Large intestine (tissue), 3 donors: ENCODE measurements around the gene TNFRSF21. TPM values are rescaled to one million over a fixed set of nuclear protein-coding genes. Genes with fewer than 3 reads are reported as not detected.
A peak's percentile ranks its signal among the peaks of the same experiment; 100 is the strongest.

Experiments used
- DNase-seq, 2 donors: peaks; one replicate each; pipeline versions ENCODE4 v3.0.0 to v3.0.0-alpha.2; 2013
- H3K27ac ChIP-seq: one replicate; pipeline ENCODE4 v1.5.1; 2013; ENCODE audit warnings: low read length
- H3K27me3 ChIP-seq: 2 replicates; pipeline ENCODE4 v1.6.1; 2013; ENCODE audit warnings: low read length; ENCODE audit not compliant: control insufficient read depth, insufficient read depth
- H3K36me3 ChIP-seq: 2 replicates; pipeline ENCODE4 v1.6.1; 2013; ENCODE audit warnings: low read length; ENCODE audit not compliant: control insufficient read depth, insufficient read depth
- H3K4me1 ChIP-seq: one replicate; pipeline ENCODE4 v1.6.1; 2013; ENCODE audit warnings: low read length; ENCODE audit not compliant: control insufficient read depth, insufficient read depth
- H3K4me3 ChIP-seq: one replicate; pipeline ENCODE4 v1.5.1; 2013; ENCODE audit warnings: low read length
- H3K9me3 ChIP-seq: one replicate; pipeline ENCODE4 v1.6.1; 2013; ENCODE audit warnings: mild to moderate bottlenecking, low read depth, low read length, moderate library complexity; ENCODE audit not compliant: control insufficient read depth
- WGBS: methylation state at CpG from one replicate; pipeline ENCODE4 v1.1.5; 2013; ENCODE audit warnings: low lambda C conversion rate; ENCODE audit not compliant: insufficient coverage; 5-methylcytosine and 5-hydroxymethylcytosine counted together
- polyA plus RNA-seq: library from polyadenylated mRNA; unstranded; fragments of 120-200 nt; gene quantifications from one replicate; pipeline ENCODE4 v1.2.1, GENCODE V29; 2013

Gene TNFRSF21
- polyA plus RNA-seq, 1 donor = 22.8 TPM

DNA sequence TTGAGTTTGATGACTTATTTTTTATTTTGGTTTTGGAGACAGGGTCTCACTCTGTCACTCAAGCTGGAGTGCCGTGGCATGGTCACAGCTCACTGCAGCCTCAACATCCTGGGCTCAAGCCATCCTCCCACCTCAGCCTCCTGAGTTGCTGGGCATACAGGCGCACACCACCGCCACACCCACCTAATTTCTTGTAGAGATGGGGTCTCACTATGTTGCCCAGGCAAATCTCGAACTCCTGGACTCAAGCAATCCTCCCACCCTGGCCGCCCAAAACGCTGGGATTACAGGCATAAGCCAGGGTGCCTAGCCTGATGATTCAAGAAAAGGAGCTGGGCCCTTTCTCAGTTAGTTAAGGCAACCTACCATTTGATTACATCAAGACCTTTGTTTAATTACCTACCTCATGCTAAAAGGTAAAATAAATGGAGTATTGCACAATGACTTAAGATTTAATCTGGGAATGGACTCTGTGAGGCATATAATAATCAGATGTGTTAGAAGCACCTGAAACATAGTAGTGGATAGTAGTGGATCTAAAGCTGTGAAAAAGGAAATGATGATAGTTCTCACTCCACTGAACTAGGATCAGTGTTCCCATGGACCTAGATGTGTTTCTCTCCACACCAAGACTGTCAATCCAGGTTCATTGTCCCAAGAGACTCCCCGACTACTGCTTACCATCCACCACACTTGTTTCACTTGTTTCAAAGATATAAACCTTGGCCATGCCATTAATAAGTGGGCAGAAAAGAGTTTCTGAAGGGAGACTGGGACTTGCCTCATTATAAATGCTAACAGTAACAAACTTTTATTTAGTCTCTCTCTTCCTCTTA is 2.1 kb downstream of the TNFRSF21 start:
- peak in 1 of 2 donors; percentile 41 for DNase-seq
- no CpG with 5 or more reads among the region's 7 CpGs for WGBS
- no peaks in the 10 kb centered on the region for H3K9me3 ChIP-seq
- peak overlapping the region; percentile 89 for H3K27ac ChIP-seq
- H3K4me3 ChIP-seq = peak overlapping the region; percentile 84
- H3K27me3 ChIP-seq = no peaks in the 10 kb centered on the region
- peaks cover 20% of the 10 kb centered on the region for H3K4me1 ChIP-seq
- H3K36me3 ChIP-seq = no peaks in the 10 kb centered on the region

DNA sequence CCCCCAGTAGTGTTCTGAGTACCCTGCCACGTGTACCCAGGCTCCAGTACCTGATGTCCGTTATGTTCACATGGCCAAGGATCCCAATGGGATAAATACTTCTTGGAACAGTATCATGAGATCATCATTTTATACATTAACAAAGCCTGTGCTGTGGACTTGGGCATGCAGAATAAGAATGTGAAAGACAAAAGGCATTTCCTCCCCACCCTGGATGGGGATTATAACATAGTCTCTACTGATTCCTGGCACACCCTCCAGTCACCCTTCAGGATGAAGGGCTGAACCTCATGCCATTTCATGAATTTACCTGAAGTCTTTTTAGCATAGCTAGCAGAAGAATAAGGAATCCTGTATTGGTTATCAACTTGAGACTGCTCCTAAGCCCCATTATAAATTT is 2.8 kb downstream of the TNFRSF21 start:
- H3K36me3 ChIP-seq = no peaks in the 10 kb centered on the region
- H3K27ac ChIP-seq = no peak overlapping the region
- H3K27me3 ChIP-seq = no peaks in the 10 kb centered on the region
- peaks cover 20% of the 10 kb centered on the region for H3K4me1 ChIP-seq
- no CpG with 5 or more reads among the region's 2 CpGs for WGBS
- no peak for DNase-seq
- H3K9me3 ChIP-seq = no peaks in the 10 kb centered on the region
- H3K4me3 ChIP-seq = no peak overlapping the region

GRCh38 chr6:47303861-47304260 is 5.8 kb downstream of the TNFRSF21 start:
- no CpG with 5 or more reads among the region's 1 CpG for WGBS
- no peaks in the 10 kb centered on the region for H3K9me3 ChIP-seq
- no peaks in the 10 kb centered on the region for H3K27me3 ChIP-seq
- H3K4me1 ChIP-seq = peaks cover 20% of the 10 kb centered on the region
- no peaks in the 10 kb centered on the region for H3K36me3 ChIP-seq
- DNase-seq = no peak
- H3K4me3 ChIP-seq = no peak overlapping the region
- H3K27ac ChIP-seq = no peak overlapping the region

GRCh38 chr6:47303342-47303741 is 6.4 kb downstream of the TNFRSF21 start:
- peak; percentile 41 to 59 for DNase-seq
- peaks cover 18% of the 10 kb centered on the region for H3K4me1 ChIP-seq

GRCh38 chr6:47302043-47302442 is 7.7 kb downstream of the TNFRSF21 start:
- no peak for DNase-seq
- H3K4me3 ChIP-seq = no peak overlapping the region
- no peaks in the 10 kb centered on the region for H3K36me3 ChIP-seq
- 40% methylated on average over 1 of the region's 6 CpGs for WGBS
- no peaks in the 10 kb centered on the region for H3K9me3 ChIP-seq
- no peaks in the 10 kb centered on the region for H3K27me3 ChIP-seq
- no peak overlapping the region for H3K27ac ChIP-seq
- H3K4me1 ChIP-seq = peaks cover 5% of the 10 kb centered on the region

More at GRCh38 chr6:47303342-47303741, 6.4 kb downstream of the TNFRSF21 start:
- Histone ChIP-seq H3K27me3 (no peaks in the 10 kb centered on the region), H3K36me3 (no peaks in the 10 kb centered on the region), H3K4me3 (no peak overlapping the region), H3K27ac (peak overlapping the region; percentile 30), H3K9me3 (no peaks in the 10 kb centered on the region)
- WGBS = no CpG with 5 or more reads among the region's 1 CpG

DNA sequence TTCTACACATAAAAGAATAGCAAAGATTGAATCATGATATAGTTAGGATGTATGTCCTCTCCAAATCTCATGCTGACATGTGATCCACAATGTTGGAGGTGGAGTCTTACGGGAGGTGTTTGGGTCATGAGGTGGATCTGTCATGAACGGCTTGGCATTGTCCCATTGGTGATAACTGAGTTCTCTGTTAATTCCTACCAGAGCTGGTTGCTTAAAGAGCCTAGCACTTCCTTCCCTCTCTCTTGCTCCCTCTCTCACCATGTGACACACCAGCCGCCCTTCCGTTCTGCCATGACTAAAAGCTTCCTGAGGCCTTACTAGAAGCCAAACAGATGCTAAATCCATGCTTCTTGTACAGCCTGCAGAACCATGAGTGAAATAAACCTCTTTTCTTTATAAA is 8.3 kb downstream of the TNFRSF21 start:
- Histone ChIP-seq H3K4me3 (no peak overlapping the region), H3K36me3 (no peaks in the 10 kb centered on the region), H3K27me3 (no peaks in the 10 kb centered on the region), H3K4me1 (peaks cover 4% of the 10 kb centered on the region), H3K9me3 (no peaks in the 10 kb centered on the region), H3K27ac (no peak overlapping the region)
- no peak for DNase-seq
- no CpG with 5 or more reads among the region's 4 CpGs for WGBS

DNA sequence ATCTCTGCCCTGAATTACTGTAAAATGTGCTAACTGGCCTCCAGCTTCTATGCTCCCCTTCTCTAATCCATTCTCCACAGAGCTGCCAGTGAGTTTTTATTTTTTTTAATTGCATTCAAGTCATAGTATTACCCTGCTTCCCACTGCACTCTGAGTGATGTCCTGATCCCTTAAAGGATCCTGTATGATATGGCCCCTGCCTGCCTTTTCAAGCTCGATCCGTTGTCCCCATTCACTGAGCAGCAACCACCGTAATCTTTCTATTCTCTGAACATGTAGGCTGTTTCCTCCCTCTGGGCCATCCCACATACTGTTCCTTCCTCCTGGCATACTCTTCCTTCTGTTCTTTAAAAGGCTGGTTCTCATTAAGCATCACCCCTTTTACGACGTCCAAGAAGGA is 9.3 kb downstream of the TNFRSF21 start:
- H3K27me3 ChIP-seq = no peaks in the 10 kb centered on the region
- H3K4me3 ChIP-seq = no peak overlapping the region
- no peak for DNase-seq
- no peaks in the 10 kb centered on the region for H3K4me1 ChIP-seq
- no peaks in the 10 kb centered on the region for H3K36me3 ChIP-seq
- no peak overlapping the region for H3K27ac ChIP-seq
- no peaks in the 10 kb centered on the region for H3K9me3 ChIP-seq
- WGBS = no CpG with 5 or more reads among the region's 5 CpGs

- DNase-seq = no peak
- Histone ChIP-seq H3K27me3 (no peaks in the 10 kb centered on the region), H3K4me3 (no peak overlapping the region), H3K4me1 (no peaks in the 10 kb centered on the region), H3K27ac (no peak overlapping the region), H3K9me3 (no peaks in the 10 kb centered on the region), H3K36me3 (no peaks in the 10 kb centered on the region)
- 100% methylated on average over 3 of the region's 4 CpGs for WGBS
These were observed 9.7 kb downstream of the TNFRSF21 start for GRCh38 chr6:47299965-47300364.

DNA sequence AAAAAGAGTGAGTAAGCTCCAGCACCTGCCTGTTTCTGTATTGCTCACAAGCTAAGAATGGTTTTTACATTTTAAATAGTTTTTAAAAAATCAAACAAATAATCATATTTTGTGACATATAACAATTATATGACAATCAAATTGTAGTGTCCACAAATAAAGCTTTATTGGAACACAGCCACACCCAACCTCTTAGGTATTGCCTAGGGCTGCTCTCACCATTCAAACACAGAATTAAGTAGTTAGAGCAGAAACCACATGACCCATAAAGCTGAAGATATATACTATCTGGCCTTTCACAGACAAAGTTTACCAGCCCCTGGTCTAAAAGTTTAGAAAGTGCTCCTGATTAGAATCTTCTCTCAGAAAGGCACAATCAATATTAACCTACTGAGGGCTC is 11.2 kb downstream of the TNFRSF21 start:
- H3K4me1 ChIP-seq = no peaks in the 10 kb centered on the region
- H3K9me3 ChIP-seq = no peaks in the 10 kb centered on the region
- no peaks in the 10 kb centered on the region for H3K27me3 ChIP-seq
- no peak for DNase-seq
- no peak overlapping the region for H3K4me3 ChIP-seq
- no peaks in the 10 kb centered on the region for H3K36me3 ChIP-seq
- no peak overlapping the region for H3K27ac ChIP-seq

- Histone ChIP-seq H3K27me3 (no peaks in the 10 kb centered on the region), H3K27ac (no peak overlapping the region), H3K36me3 (no peaks in the 10 kb centered on the region), H3K4me1 (no peaks in the 10 kb centered on the region), H3K9me3 (peaks cover 2% of the 10 kb centered on the region), H3K4me3 (no peak overlapping the region)
- no peak for DNase-seq
- 83% methylated on average over 1 of the region's 4 CpGs for WGBS
These were observed 14.7 kb downstream of the TNFRSF21 start for GRCh38 chr6:47294990-47295389.

DNA sequence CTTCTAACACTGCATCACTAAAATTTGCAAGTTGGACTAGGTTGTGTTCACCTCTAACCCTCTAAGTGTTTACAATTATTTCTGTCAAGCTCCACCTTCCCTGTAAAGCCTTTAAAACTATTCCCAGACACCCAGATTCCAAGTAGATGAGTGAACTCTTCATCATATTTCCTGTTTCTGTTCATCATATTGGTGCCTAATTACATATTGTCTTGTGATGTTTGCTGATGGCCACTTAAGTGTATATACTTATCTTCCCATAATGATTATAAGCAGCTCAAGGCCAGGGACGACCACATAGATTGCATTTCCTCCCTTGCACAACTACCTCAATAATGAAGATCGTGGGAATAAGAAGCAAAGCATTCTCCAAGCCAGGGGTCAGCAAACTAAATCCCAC is 16.8 kb downstream of the TNFRSF21 start:
- Histone ChIP-seq H3K27me3 (no peaks in the 10 kb centered on the region), H3K27ac (no peak overlapping the region), H3K4me1 (no peaks in the 10 kb centered on the region), H3K9me3 (peaks cover 2% of the 10 kb centered on the region), H3K4me3 (no peak overlapping the region), H3K36me3 (no peaks in the 10 kb centered on the region)
- WGBS = no CpG with 5 or more reads among the region's 2 CpGs
- DNase-seq = no peak
